Measurements from ENCODE around the gene GLP2R.

The GLP2R gene

GRCh38 chr17:9814337-9814945 is 11.3 kb upstream of the GLP2R start:
- no peak for DNase-seq

- no peak for DNase-seq
Observed at GRCh38 chr17:9816472-9816871, 9.3 kb upstream of the GLP2R start.

DNA sequence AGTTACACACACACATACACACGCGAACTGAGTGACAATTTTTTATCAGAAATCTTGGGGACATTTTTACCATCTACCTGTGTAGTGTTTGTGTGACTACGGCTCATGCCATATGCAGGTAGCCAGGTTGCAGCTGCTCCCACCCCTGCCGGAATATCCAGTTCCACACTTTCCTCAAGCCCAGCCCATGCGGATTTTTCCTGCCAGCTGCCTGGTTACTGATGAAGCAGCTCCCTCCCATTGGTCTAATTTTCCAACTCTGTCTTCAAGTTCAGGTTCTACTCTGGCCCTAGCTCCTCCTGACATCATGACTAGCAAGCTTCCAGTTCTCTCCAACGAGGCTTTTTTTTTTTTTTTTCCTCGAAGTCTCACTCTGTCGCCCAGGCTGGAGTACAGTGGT is 8.6 kb upstream of the GLP2R start:
- no peak for DNase-seq

DNA sequence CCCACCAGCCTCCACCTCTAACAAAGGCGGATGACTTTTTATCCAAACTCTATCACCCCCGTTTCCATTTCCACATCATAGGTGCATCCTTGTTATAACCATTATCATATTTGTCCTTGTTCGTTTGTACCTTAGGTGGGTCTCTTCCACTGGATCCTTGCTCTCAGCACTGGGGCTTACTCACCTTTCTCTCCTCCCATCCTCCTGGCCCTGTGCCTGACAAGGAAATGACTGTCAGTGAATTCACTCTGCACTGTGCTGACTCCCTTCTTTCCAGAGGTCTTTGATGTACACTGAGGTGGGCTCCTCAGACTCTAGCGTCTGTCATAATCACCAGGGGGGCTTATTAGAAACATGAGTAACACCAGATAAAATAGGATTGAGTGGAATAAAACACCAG is 7.0 kb upstream of the GLP2R start:
- DNase-seq = no peak

GRCh38 chr17:9820448-9820847 is 5.3 kb upstream of the GLP2R start:
- no peak for DNase-seq

- no peak for DNase-seq
Observed at GRCh38 chr17:9821921-9822320, 3.8 kb upstream of the GLP2R start, which contains the start of gene GSG1L2. Gene GSG1L2 (minus strand): TSS chr17:9822079. CDS start chr17:9822071, 8 bp downstream.

- DNase-seq = no peak
Observed at GRCh38 chr17:9824094-9824493, 1.6 kb upstream of the GLP2R start.

DNA sequence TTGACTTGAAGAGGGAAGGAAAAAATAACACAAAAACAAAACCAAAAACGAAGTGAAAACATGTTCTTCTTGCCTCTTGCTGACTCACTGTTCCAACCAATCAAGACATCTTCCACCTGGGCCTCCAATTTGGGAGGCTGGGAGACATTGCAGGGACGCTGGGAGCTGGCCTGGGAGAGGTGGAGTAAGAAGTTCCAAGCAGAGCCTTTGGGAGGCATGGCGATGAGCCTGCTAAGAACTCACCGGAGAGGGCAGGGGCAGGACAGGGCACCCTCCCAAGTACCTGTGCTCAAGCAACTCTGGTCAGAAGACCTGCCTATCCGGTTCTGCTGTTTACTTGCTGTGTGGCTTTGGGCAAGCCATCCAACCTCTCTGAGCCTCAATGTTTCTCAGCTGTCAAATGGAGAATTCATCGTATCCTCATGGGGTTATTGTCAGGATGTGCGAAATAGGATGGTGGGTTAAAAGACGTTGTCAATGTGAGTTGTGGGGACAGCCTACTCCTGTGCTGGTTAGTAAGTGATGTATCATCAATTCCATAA is 856 bp upstream of the GLP2R start:
- no peak for DNase-seq

- DNase-seq = no peak
Observed at GRCh38 chr17:9828296-9829295, 2.9 kb downstream of the GLP2R start.

GRCh38 chr17:9829343-9829742 is 3.6 kb downstream of the GLP2R start:
- no peak for DNase-seq

DNA sequence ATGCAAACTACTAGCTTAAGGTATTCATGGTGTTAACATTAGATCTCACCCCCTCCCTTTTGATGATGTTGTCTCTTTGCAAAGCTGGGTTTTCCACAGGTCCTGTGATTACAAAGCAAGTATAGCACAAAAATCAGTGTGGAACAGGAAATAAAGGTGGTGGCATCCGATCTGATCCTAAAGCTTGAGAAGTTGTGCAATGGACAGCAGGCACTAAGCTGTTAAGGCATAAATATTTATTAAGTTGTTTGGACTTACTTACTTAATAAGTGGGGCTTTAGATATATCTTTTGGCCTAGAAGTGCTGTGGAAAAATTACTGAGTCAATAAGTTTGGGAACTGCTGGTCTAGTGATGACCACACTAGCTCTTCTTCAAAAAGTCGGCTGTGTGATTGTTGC is 5.0 kb downstream of the GLP2R start:
- no peak for DNase-seq

DNA sequence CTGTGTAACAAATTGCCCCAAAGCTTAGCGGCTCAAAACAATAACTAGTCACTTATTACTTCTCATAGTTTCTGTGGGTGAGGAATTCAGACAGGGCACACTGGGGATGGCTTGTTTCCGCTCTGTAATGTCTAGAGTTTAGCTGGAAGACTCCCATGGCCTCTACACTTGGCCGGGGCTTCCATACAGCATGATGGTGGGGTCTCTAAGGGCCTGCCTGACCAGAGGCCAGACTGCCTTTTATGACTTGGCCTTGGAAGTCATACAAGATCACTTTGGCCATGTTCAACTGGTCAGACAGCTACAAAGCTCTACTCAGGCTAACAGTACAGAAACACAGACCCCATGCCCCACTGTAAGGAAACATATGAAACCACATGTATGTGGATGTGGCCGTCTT is 8.2 kb downstream of the GLP2R start:
- no peak for DNase-seq

- no peak for DNase-seq
Observed at GRCh38 chr17:9837551-9838471, 12.1 kb downstream of the GLP2R start.

- DNase-seq = no peak
Observed at GRCh38 chr17:9839433-9839832, 13.7 kb downstream of the GLP2R start.

GRCh38 chr17:9842057-9842758 is 16.5 kb downstream of the GLP2R start:
- no peak for DNase-seq

- no peak for DNase-seq
Observed at GRCh38 chr17:9843152-9844010, 17.7 kb downstream of the GLP2R start.

GRCh38 chr17:9844153-9844552 is 18.4 kb downstream of the GLP2R start:
- DNase-seq = no peak

- no peak for DNase-seq
Observed at GRCh38 chr17:9845306-9845705, 19.6 kb downstream of the GLP2R start.

- DNase-seq = no peak
Observed at GRCh38 chr17:9850151-9850550, 24.4 kb downstream of the GLP2R start.

- no peak for DNase-seq
Observed at GRCh38 chr17:9854255-9854654, 28.5 kb downstream of the GLP2R start.

- no peak for DNase-seq
Observed at GRCh38 chr17:9855036-9855435, 29.3 kb downstream of the GLP2R start.

Measured in Kasumi-1 (cell line).